HG03108 (cell line): ENCODE results near the gene GZMM.

ENCODE experiments used
- ATAC-seq: cut with Tn5 transposase; IDR thresholded peaks from one replicate; pipeline ENCODE4 v1.9.1; 2021; ENCODE audit warnings: moderate library complexity; ENCODE audit not compliant: unreplicated experiment

GZMM gene

GRCh38 chr19:543910-544608, at the start of gene GZMM:
Gene GZMM (plus strand): TSS chr19:544053. CDS start chr19:544072, 19 bp downstream.
- no peak for ATAC-seq

GRCh38 chr19:494171-495080, 49.4 kb upstream of the GZMM start:
- no peak for ATAC-seq

GRCh38 chr19:495081-495401, 48.8 kb upstream of the GZMM start:
- no peak for ATAC-seq

GRCh38 chr19:495402-496111, 48.3 kb upstream of the GZMM start:
- ATAC-seq, result no peak

GRCh38 chr19:496112-496665, 47.7 kb upstream of the GZMM start, which contains the start of gene MADCAM1:
Gene MADCAM1 (plus strand): TSS chr19:496486. CDS start chr19:496500, 14 bp downstream.
- no peak for ATAC-seq

- no peak for ATAC-seq
These were observed 46.9 kb upstream of the GZMM start for GRCh38 chr19:496986-497385.

GRCh38 chr19:497491-497868, 46.4 kb upstream of the GZMM start:
- no peak for ATAC-seq

GRCh38 chr19:497869-498510, 45.9 kb upstream of the GZMM start:
- ATAC-seq, result no peak

GRCh38 chr19:498511-498891, 45.4 kb upstream of the GZMM start:
- no peak for ATAC-seq

GRCh38 chr19:498977-499623, 44.8 kb upstream of the GZMM start:
- ATAC-seq, result no peak

- no peak for ATAC-seq
These were observed 42.2 kb upstream of the GZMM start for GRCh38 chr19:501646-502045.

- ATAC-seq, result no peak
These were observed 39.2 kb upstream of the GZMM start for GRCh38 chr19:504616-505015.

- peak; percentile 53 for ATAC-seq
These were observed 37.2 kb upstream of the GZMM start for GRCh38 chr19:506404-507285.

GRCh38 chr19:507286-508203, 36.3 kb upstream of the GZMM start, which contains the start of gene TPGS1:
Gene TPGS1 (plus strand): TSS chr19:507497. CDS start chr19:507507, 10 bp downstream.
- ATAC-seq, result peak; percentile 44

GRCh38 chr19:508204-509150, 35.4 kb upstream of the GZMM start:
- no peak for ATAC-seq

- peak; percentile 24 for ATAC-seq
These were observed 33.2 kb upstream of the GZMM start for GRCh38 chr19:510606-511100.
